Measurements from ENCODE around the gene IPO11.

The IPO11 gene

GRCh38 chr5:62498961-62499360 is 86.4 kb downstream of the IPO11 start:
- no peak overlapping the region for H3K9ac ChIP-seq (ENCODE audit: low read depth, low read length, poor library complexity, severe bottlenecking)
- H4K20me1 ChIP-seq (ENCODE audit: insufficient read depth, low read length, poor library complexity, severe bottlenecking), result no peaks in the 10 kb centered on the region
- no peaks in the 10 kb centered on the region for H3F3A ChIP-seq (ENCODE audit: low read depth)
- peaks cover 27% of the 10 kb centered on the region; the same call in 1 of the 2 replicates for H3K36me3 ChIP-seq (ENCODE audit: insufficient read depth, low read length)
- H3K79me2 ChIP-seq (ENCODE audit: insufficient read depth, low read length), result no peaks in the 10 kb centered on the region
- H3K27me3 ChIP-seq (ENCODE audit: insufficient read depth, low read length, poor library complexity, severe bottlenecking), result no peaks in the 10 kb centered on the region
- no peaks in the 10 kb centered on the region for H3K9me3 ChIP-seq (ENCODE audit: insufficient read depth, low read depth, low read length)
- TF ChIP-seq EZH2phosphoT487 (IDR thresholded peaks at IDR 0.05; ENCODE audit: borderline replicate concordance), result no peak
- TF ChIP-seq CTCF (conservative IDR thresholded peaks at IDR 0.05; ENCODE audit: low read length), result no peak
- H3K9me2 ChIP-seq (replicated peaks; ENCODE audit: low read depth, low read length), result no peaks in the 10 kb centered on the region
- no peak overlapping the region for H3K4me3 ChIP-seq (ENCODE audit: low read length, poor library complexity, severe bottlenecking)
- H3K4me2 ChIP-seq (ENCODE audit: low read depth, low read length, poor library complexity, severe bottlenecking), result no peak overlapping the region
- H3K4me1 ChIP-seq (ENCODE audit: insufficient read depth, low read length, poor library complexity, severe bottlenecking), result no peaks in the 10 kb centered on the region
- H2AFZ ChIP-seq (ENCODE audit: low read length), result no peak overlapping the region

- no peaks in the 10 kb centered on the region for H3K79me2 ChIP-seq (ENCODE audit: insufficient read depth, low read length)
- no peaks in the 10 kb centered on the region for H3K9me3 ChIP-seq (ENCODE audit: insufficient read depth, low read depth, low read length)
- TF ChIP-seq CTCF (conservative IDR thresholded peaks at IDR 0.05; ENCODE audit: low read length) (no peak), EZH2phosphoT487 (IDR thresholded peaks at IDR 0.05; ENCODE audit: borderline replicate concordance) (no peak)
- no peak overlapping the region for H3K4me3 ChIP-seq (ENCODE audit: low read length, poor library complexity, severe bottlenecking)
- no peaks in the 10 kb centered on the region for H4K20me1 ChIP-seq (ENCODE audit: insufficient read depth, low read length, poor library complexity, severe bottlenecking)
- H3K9me2 ChIP-seq (replicated peaks; ENCODE audit: low read depth, low read length), result no peaks in the 10 kb centered on the region
- no peak overlapping the region for H2AFZ ChIP-seq (ENCODE audit: low read length)
- no peaks in the 10 kb centered on the region for H3F3A ChIP-seq (ENCODE audit: low read depth)
- peaks cover 24% of the 10 kb centered on the region; the same call in 1 of the 2 replicates for H3K36me3 ChIP-seq (ENCODE audit: insufficient read depth, low read length)
- H3K27me3 ChIP-seq (ENCODE audit: insufficient read depth, low read length, poor library complexity, severe bottlenecking), result no peaks in the 10 kb centered on the region
- no peaks in the 10 kb centered on the region for H3K4me1 ChIP-seq (ENCODE audit: insufficient read depth, low read length, poor library complexity, severe bottlenecking)
- H3K4me2 ChIP-seq (ENCODE audit: low read depth, low read length, poor library complexity, severe bottlenecking), result no peak overlapping the region
- H3K9ac ChIP-seq (ENCODE audit: low read depth, low read length, poor library complexity, severe bottlenecking), result no peak overlapping the region
Observed at GRCh38 chr5:62499756-62500155, 87.2 kb downstream of the IPO11 start.

- no peaks in the 10 kb centered on the region for H3K27me3 ChIP-seq (ENCODE audit: insufficient read depth, low read length, poor library complexity, severe bottlenecking)
- H3K4me1 ChIP-seq (ENCODE audit: insufficient read depth, low read length, poor library complexity, severe bottlenecking), result peaks cover 5% of the 10 kb centered on the region
- H3K9me3 ChIP-seq (ENCODE audit: insufficient read depth, low read depth, low read length), result no peaks in the 10 kb centered on the region
- H3F3A ChIP-seq (ENCODE audit: low read depth), result no peaks in the 10 kb centered on the region
- no peak overlapping the region for H2AFZ ChIP-seq (ENCODE audit: low read length)
- H3K79me2 ChIP-seq (ENCODE audit: insufficient read depth, low read length), result no peaks in the 10 kb centered on the region
- H3K4me2 ChIP-seq (ENCODE audit: low read depth, low read length, poor library complexity, severe bottlenecking), result no peak overlapping the region
- H3K4me3 ChIP-seq (ENCODE audit: low read length, poor library complexity, severe bottlenecking), result no peak overlapping the region
- peaks cover 18% of the 10 kb centered on the region; the same call in 1 of the 2 replicates for H3K36me3 ChIP-seq (ENCODE audit: insufficient read depth, low read length)
- TF ChIP-seq EZH2phosphoT487 (IDR thresholded peaks at IDR 0.05; ENCODE audit: borderline replicate concordance) (no peak), CTCF (conservative IDR thresholded peaks at IDR 0.05; ENCODE audit: low read length) (no peak)
- no peak overlapping the region for H3K9ac ChIP-seq (ENCODE audit: low read depth, low read length, poor library complexity, severe bottlenecking)
- H4K20me1 ChIP-seq (ENCODE audit: insufficient read depth, low read length, poor library complexity, severe bottlenecking), result no peaks in the 10 kb centered on the region
- no peaks in the 10 kb centered on the region for H3K9me2 ChIP-seq (replicated peaks; ENCODE audit: low read depth, low read length)
Observed at GRCh38 chr5:62502456-62503101, 90.0 kb downstream of the IPO11 start.

All from Loucy (cell line).